Calu3 (cell line): ENCODE results near the gene PLA2G6. TPM values are rescaled to one million over a fixed set of nuclear protein-coding genes. Genes with fewer than 3 reads are reported as not detected.
"Not testable (repeated sequence)": the region's sequence is repeated elsewhere in the genome, so short reads cannot be mapped to it uniquely, and the experiment has no call there.

Experiments
- BruUV-seq: library from RNA; stranded (reverse); fragments of 400-500 nt; replicated peaks from 2 replicates; lab custom pipeline; 2021; lab: Mats Ljungman, UMichigan
- CTCF ChIA-PET: fragments of 300-600 bp; sonication (Branson Sonifier 250); formaldehyde crosslinking; loops from one replicate; lab custom pipeline; 2022; ENCODE audit warnings: antibody characterized with exemption; lab: Charles Lee
- DNase-seq: peaks from one replicate; pipeline ENCODE4 v3.0.0; 2022
- H3K27ac Mint-ChIP-seq: one replicate; pipeline ENCODE4 v1.8.0; 2022; ENCODE audit warnings: mixed read lengths; ENCODE audit not compliant: unreplicated experiment
- H3K27me3 Mint-ChIP-seq: one replicate; pipeline ENCODE4 v1.8.0; 2022; ENCODE audit warnings: mixed read lengths; ENCODE audit not compliant: unreplicated experiment
- H3K36me3 Mint-ChIP-seq: one replicate; pipeline ENCODE4 v1.8.0; 2022; ENCODE audit warnings: mild to moderate bottlenecking, moderate library complexity, mixed read lengths; ENCODE audit not compliant: insufficient read depth, unreplicated experiment
- H3K4me1 Mint-ChIP-seq: one replicate; pipeline ENCODE4 v1.8.0; 2022; ENCODE audit warnings: mild to moderate bottlenecking, low read depth, mixed read lengths; ENCODE audit not compliant: unreplicated experiment
- H3K4me3 Mint-ChIP-seq: one replicate; pipeline ENCODE4 v1.8.0; 2022; ENCODE audit warnings: mild to moderate bottlenecking, low read depth, moderate library complexity, mixed read lengths; ENCODE audit not compliant: unreplicated experiment
- H3K9me3 Mint-ChIP-seq: one replicate; pipeline ENCODE4 v1.8.0; 2022; ENCODE audit warnings: low read depth, mixed read lengths; ENCODE audit not compliant: unreplicated experiment
- CTCF ChIP-seq: fragments of 200-600 bp; IDR thresholded peaks from one replicate; pipeline ENCODE4 v1.8.0; 2022; ENCODE audit warnings: antibody characterized with exemption; ENCODE audit not compliant: unreplicated experiment
- intact Hi-C: fragments of 100-400 bp; cut with micrococcal nuclease; formaldehyde crosslinking; loops from one replicate; pipeline ENCODE4 v1.10.0; 2022; ENCODE audit not compliant: unreplicated experiment
- total RNA-seq: library from RNA; stranded (reverse); gene quantifications from 2 replicates; pipeline ENCODE4 v1.2.3, GENCODE V29; 2022

The PLA2G6 gene
- total RNA-seq, 1 experiment from 2014 or later = 43.5 TPM

- no peak for DNase-seq
- Mint-ChIP-seq H3K4me1 (peaks cover 14% of the 10 kb centered on the region), H3K27me3 (no peaks in the 10 kb centered on the region), H3K27ac (no peak overlapping the region), H3K4me3 (no peak overlapping the region), H3K36me3 (no peaks in the 10 kb centered on the region), H3K9me3 (peaks cover 4% of the 10 kb centered on the region)
- intact Hi-C loops = no loop called here
- CTCF ChIA-PET = no interaction called here
- no TSS peak for BruUV-seq
- no peak for TF ChIP-seq CTCF
Observed at GRCh38 chr22:38153821-38154562, 27.6 kb downstream of the PLA2G6 start.

- Mint-ChIP-seq H3K4me3 (no peak overlapping the region), H3K27ac (no peak overlapping the region), H3K9me3 (peaks cover 6% of the 10 kb centered on the region), H3K4me1 (peaks cover 27% of the 10 kb centered on the region), H3K36me3 (no peaks in the 10 kb centered on the region), H3K27me3 (no peaks in the 10 kb centered on the region)
- TF ChIP-seq CTCF = no peak
- CTCF ChIA-PET = interaction anchor here (0.9 kb wide), 1 partner anchor 14 kb away, joined by 3 read pairs; no protein-coding TSS in a partner anchor
- intact Hi-C loops = no loop called here
- no peak for DNase-seq
- BruUV-seq = no TSS peak
Observed at GRCh38 chr22:38151126-38151500, 30.5 kb downstream of the PLA2G6 start.

GRCh38 chr22:38148245-38148644 is 33.4 kb downstream of the PLA2G6 start:
- intact Hi-C loops = no loop called here
- no TSS peak for BruUV-seq
- Mint-ChIP-seq H3K27me3 (no peaks in the 10 kb centered on the region), H3K27ac (peak overlapping the region; percentile 46), H3K9me3 (peaks cover 6% of the 10 kb centered on the region), H3K36me3 (peaks cover 14% of the 10 kb centered on the region), H3K4me1 (peaks cover 30% of the 10 kb centered on the region), H3K4me3 (no peak overlapping the region)
- no peak for DNase-seq
- CTCF ChIA-PET = no interaction called here
- TF ChIP-seq CTCF = no peak

GRCh38 chr22:38146166-38146565 is 35.5 kb downstream of the PLA2G6 start:
- H3K4me3 Mint-ChIP-seq, H3K9me3 Mint-ChIP-seq, intact Hi-C loops, DNase-seq, H3K27me3 Mint-ChIP-seq: not testable (repeated sequence)
- BruUV-seq = TSS peak; percentile 58
- Mint-ChIP-seq H3K27ac (peak overlapping the region; percentile 96), H3K36me3 (peaks cover 15% of the 10 kb centered on the region), H3K4me1 (peaks cover 39% of the 10 kb centered on the region)
- CTCF ChIA-PET = interaction anchor here (0.7 to 1.4 kb wide), 6 partner anchors 9 to 94 kb away, joined by 3 to 10 read pairs (median 3); no protein-coding TSS in a partner anchor

- peaks cover 39% of the 10 kb centered on the region for H3K4me1 Mint-ChIP-seq
- CTCF ChIA-PET = interaction anchor here (1.0 to 2.1 kb wide), 5 partner anchors 21 to 92 kb away, joined by 3 to 5 read pairs (median 5); no protein-coding TSS in a partner anchor
- H3K9me3 Mint-ChIP-seq = peaks cover 2% of the 10 kb centered on the region
- no peak overlapping the region for H3K4me3 Mint-ChIP-seq
- peaks cover 15% of the 10 kb centered on the region for H3K36me3 Mint-ChIP-seq
- no peak for TF ChIP-seq CTCF
- intact Hi-C loops = no loop called here
- no peaks in the 10 kb centered on the region for H3K27me3 Mint-ChIP-seq
- DNase-seq = no peak
- BruUV-seq = no TSS peak
- no peak overlapping the region for H3K27ac Mint-ChIP-seq
Observed at GRCh38 chr22:38144025-38144405, 37.6 kb downstream of the PLA2G6 start.
